HS-27A (cell line): ENCODE measurements around the gene PPP3CB.
A peak's percentile ranks its signal among the peaks of the same experiment; 100 is the strongest.
"Not testable (repeated sequence)": the region's sequence is repeated elsewhere in the genome, so short reads cannot be mapped to it uniquely, and the experiment has no call there.

Experiments
- DNase-seq: peaks from one replicate; pipeline ENCODE4 v3.0.0-alpha.2; 2012; ENCODE audit warnings: low read depth, missing footprints

PPP3CB gene

DNA sequence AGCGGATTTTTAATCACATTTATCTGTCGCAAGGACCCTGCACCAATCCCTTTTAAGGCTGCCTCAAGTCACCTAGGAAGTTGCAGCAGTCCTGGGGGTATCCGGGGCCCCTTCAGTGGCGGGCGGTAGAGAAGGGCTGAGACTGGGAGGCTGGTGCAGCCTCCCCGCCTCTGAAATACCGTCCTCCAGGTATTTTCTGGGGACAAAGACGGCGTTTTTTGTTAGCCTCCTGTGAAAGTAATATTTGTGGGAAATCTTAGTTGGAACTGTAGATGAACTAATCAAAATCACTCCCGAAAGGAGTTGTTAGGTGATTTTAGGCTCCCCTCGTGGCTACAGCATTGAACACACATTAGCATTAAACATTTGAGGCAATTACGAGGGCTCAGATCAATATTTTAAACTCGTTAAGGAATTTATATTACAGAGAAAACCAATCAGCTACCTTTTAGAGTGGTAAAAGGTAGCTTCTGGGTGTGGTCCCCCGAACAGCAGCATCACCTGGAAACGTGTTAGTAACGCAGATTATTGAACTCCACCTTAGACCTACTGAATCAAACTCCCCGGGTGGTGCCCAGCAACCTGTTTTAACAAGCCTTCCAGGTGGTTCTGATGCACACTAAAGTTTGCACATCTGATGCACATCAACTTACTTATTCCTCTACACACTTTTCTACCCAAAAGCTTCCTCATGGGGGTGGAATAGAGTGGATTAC is 81.4 kb downstream of the PPP3CB start:
- no peak for DNase-seq

DNA sequence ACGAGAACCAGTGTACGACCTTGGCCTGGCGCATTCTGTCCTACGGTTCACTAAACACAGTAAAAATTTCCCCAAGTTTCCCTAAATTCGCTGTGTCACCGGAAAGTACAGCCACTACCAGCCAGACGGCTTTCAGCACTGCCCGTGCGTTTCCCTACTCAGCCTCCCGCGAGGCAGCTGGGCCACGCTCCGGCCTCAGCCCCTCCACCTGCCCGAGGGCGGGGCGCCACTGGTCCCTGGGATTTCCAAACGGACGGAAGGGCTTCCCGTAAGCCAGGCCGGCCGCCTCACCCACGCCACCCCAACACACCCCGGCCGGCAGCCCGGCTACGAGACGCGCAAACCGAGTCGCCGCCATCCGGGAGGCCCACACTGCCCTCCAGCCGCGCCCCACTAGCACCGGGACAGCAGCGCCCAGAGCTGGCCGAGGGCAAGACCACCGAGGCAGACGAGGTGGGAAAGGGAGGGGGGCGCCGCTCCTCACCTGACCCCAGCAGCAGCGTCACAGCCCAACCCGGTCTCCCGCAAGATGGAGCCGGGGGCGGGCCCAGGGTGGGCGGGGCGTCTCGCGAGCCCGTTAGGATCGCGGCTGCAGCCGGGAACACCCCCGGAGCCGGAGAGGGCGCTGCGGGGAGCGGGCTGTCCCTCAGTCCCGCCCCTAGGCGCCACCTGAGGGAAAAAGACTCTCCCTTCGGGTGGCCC is 82.1 kb downstream of the PPP3CB start, which contains the start of gene ANXA7:
ANXA7 (minus strand) TSS at position 531 of the 702 bp plus-strand sequence. CDS start 13,202 bp downstream, outside the sequence.
- peak; percentile 30 for DNase-seq

DNA sequence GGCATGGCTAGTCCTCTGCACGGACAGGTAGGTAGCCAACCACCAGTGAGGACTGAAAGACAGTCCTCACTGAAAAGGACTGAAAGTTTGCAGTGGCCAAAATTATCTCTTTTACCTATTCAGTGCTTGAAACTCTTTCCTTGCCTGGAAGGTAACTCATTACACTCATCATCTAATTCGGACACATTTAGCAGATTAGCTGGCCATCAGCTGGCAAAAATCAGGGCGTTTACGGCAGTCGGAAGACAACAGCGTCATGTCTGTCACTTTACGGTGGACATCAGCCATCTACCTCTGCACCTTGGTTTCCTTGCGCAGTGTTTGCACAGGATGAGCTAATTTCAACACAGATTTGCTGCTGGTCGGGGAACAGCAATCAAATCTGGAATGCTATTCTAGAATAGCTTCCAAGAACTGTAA is 82.7 kb downstream of the PPP3CB start:
- peak; percentile 9 for DNase-seq

DNA sequence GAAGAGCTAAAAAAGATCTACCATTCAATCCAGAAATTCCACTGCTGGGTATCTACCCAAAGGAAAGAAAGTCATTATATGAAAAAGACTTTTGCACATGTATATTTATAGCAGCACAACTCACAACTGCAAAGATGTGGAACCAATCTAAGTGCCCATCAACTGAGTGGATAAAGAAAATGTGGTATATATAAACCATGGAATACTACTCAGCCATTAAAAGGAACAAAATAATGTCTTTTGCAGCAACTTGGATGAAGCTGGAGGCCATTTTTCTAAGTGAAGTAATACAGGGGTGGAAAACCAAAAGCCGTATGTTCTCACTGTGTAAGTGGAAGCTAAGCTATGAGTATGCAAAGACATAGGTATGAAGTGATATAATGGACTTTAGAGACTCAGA is 84.9 kb downstream of the PPP3CB start:
- no peak for DNase-seq

DNA sequence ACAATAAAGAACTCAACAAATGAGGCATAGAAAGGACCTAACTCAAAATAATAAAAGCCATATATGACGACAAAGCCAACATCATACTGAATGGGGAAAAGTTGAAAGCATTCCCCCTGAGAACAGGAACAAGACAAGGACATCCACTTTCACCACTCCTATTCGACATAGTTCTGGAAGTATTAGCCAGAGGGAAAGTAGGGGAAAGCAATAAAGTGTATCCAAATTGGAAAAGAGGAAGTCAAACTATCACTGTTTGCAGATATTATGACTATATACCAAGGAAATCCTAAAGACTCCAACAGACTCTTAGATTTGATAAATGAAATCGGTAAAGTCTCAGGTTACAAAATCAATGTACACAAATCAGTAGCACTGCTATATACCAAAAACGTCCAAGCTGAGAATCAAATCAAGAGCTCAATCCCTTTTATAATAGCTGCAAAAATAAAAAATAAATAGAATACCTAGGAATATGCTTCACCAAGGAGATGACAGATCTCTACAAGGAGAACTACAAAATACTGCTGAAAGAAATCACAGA is 86.8 kb downstream of the PPP3CB start:
- DNase-seq: no peak

DNA sequence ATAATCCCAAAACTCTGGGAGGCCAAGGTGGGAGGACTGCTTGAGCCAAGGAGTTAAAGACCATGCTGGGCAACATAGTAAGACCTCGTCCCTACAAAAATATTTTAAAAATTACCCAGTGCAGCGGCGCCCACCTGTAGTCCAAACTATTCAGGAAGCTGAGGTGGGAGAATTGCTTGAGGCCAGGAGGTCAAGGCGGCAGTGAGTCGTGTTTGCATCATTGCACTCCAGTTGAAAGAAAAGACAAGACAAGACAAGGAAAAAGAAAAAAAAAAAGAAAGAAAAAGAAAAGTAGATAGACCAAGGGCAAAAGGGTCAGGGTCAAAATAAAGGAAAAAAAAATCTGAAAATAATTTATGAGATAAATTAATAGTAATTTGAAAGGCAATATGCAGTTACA is 87.8 kb downstream of the PPP3CB start:
- no peak for DNase-seq

DNA sequence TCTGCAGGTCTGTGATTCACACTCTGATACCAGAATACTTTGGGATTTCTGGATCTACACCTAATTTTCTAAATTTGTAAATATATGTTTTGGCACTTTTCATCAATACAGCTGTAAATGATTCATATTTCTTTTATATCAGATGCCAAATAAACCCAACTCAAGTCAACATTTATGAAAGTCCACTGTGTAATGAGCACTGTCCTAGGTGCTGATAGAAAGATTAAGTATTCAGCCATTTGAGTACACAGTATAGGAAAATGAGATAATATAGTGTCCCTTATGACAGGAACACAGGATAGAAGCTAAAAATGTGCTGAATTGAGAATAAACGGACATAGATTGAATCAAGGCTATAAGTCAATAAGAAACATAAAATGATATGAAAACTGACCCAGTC is 88.3 kb downstream of the PPP3CB start:
- no peak for DNase-seq

DNA sequence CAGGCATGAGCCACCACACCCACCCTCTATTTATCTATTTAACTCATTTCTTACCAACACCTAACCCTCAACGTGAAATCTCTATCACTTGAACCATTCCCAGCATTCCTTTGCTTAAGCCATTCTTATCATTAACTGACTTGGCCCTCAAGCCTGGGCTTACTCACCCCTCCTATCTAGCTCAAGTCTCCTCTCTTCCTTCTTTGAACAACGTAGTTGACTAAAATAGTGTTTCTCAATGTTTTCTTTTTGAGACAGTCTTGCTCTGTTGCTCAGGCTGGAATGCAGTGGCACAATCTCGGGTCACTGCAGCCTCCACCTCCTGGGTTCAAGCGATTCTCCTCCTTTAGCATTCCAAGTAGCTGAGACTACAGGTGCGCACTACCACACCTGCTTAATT is 89.0 kb downstream of the PPP3CB start:
- DNase-seq: no peak

DNA sequence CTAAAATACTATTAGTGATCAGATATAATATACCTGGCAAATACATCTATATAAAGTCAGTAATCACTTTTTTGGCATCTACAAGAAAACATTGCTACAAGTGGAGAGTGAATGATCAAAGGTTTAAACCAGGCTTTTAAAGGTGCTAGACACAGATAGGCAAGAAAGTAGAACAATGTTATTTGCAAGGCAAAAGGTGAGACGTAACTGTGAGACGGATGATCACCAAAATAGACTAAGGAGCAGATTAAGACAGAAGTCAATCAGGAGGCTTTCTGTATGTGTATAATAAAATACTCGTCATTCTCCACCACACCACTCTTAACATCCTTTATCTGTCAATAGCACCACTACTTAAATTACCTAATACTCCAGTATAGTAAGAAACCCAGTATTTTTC is 90.3 kb downstream of the PPP3CB start:
- no peak for DNase-seq

DNA sequence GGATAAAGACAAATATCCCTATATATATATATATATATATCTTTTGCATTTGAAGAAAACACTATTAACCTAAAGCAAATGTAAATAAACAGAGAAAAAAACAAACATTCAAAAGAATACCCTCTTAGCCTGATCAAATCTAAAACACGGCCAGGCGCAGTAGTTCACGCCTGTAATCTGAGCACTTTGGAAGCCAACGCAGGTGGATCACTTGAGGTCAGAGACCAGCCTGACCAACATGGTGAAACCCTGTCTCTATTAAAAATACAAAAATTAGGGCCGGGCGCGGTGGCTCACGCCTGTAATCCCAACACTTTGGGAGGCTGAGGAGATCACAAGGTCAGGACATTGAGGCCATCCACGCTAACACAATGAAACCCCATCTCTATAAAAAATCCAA is 91.1 kb downstream of the PPP3CB start:
- no peak for DNase-seq

DNA sequence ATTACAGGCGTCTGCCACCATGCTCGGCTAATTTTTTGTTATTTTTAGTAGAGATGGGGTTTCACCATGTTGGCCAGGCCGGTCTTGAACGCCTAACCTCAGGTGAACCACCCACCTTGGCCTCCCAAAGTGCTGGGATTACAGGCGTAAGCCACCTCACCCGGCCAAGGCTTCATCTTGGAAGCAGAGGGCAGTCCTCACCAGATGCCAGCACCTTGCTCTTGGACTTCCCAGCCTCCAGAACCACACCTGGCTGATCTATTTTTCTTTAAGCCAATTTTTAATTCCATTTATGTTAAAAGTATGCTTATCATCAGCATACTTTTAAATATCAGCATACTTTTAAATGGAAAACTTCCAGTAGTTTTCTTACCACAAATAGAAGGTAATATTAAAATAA is 94.2 kb downstream of the PPP3CB start:
- DNase-seq: no peak

DNA sequence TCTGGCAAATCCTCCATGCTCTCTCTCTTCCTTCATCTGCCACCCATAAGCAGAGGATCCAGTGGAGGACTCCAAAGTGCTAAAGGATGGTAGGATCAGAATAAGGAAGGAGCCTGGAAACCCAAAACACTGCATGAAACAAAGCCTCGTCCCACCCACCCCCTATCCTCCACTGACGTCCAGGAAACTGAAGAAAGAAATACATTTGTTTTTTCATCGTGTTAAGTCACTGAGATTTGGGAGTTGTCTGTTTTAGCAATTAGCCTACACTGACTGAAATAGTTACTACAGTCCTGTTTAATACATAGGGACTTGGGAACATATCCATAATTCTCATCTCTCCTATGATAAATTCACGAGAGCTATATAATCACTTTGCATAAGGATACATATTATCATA is 96.8 kb downstream of the PPP3CB start:
- DNase-seq: no peak

DNA sequence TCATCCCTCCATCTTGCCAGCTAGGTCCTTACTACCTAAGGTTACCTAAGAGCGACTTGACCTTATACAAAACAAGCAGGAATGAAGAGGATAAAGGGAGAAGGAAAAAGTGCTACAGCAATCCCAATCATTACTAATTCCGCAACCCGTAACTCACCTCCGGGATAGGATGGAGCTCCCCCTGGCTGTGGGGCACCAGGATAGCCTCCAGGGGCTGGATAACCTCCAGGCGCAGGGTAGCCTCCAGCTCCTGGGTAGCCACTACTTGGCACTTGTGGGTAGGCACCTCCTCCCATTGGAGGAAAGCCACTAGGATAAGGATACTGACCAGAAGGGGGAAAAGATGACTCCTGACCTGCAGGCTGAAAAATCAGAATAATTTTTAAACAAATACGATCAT is 97.8 kb downstream of the PPP3CB start:
- no peak for DNase-seq

DNA sequence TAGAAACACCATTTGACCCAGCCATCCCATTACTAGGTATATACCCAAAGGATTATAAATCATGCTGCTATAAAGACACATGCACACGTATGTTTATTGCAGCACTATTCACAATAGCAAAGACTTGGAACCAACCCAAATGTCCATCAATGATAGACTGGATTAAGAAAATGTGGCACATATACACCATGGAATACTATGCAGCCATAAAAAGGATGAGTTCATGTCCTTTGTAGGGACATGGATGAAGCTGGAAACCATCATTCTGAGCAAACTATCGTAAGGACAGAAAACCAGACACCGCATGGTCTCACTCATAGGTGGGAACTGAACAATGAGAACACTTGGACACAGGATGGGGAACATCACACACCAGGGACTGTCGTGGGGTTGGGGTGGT is 101.5 kb downstream of the PPP3CB start:
- not testable (repeated sequence) for DNase-seq

DNA sequence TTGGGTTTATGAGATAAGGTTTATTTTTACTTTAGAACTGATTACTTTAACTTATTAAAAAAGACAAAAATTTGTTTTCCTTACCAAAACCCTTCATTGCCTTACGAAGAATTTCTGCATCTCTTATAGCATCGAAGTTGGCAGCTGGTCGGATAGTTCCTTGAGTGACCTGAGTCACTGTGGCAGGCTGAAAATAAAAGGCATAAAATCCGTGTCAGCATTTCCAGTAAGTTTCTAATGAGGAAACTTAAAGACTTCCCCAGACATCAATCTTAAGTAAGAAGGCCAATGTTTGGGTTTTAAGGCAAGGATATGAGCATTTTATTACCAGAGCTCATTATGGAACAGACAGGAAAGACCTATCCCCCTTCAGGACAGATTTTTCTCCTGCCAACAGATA is 107.6 kb downstream of the PPP3CB start:
- DNase-seq: no peak

DNA sequence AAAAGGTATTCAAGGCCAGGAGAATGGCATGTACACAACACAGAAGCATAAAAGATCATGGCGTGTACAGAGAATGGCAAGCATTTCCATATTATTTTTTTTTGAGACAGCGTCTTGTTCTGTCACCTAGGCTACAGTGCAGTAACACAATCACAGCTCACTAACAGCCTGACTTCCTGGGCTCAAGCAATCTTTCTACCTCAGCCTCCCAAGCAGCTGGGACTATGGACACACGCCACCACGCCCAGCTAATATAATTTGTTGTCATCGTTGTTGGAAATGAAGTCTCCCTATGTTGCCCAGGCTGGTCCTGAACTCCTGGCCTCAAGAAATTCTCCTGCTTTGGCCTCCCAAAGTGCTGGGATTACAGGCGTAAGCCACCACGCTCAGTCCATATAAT is 109.2 kb downstream of the PPP3CB start:
- no peak for DNase-seq
